Osteoblast (primary cell): Measurements from ENCODE around the gene CCDC91. TPM values are rescaled to one million over a fixed set of nuclear protein-coding genes. Genes with fewer than 3 reads are reported as not detected.
A peak's percentile ranks its signal among the peaks of the same experiment; 100 is the strongest.

Experiments
- DNase-seq: peaks from one replicate; pipeline ENCODE4 v3.0.0; 2011; ENCODE audit warnings: low spot score, mixed read lengths; ENCODE audit not compliant: insufficient read length; ENCODE audit errors: missing footprints
- H2AFZ ChIP-seq: 2 replicates; pipeline ENCODE4 v1.6.0; 2011; ENCODE audit warnings: mild to moderate bottlenecking, low read length
- H3K27ac ChIP-seq: 2 replicates; pipeline ENCODE4 v1.5.1; 2011; ENCODE audit warnings: mild to moderate bottlenecking, low read depth, low read length, moderate library complexity
- H3K27me3 ChIP-seq: 2 replicates; pipeline ENCODE4 v1.6.0; 2012; ENCODE audit warnings: mild to moderate bottlenecking, control low read depth, inconsistent platforms, low read length, moderate library complexity; ENCODE audit not compliant: insufficient read depth
- H3K36me3 ChIP-seq: 2 replicates; pipeline ENCODE4 v1.5.1; 2011; ENCODE audit warnings: mild to moderate bottlenecking, low read length, control low read depth, moderate library complexity; ENCODE audit not compliant: insufficient read depth
- H3K4me1 ChIP-seq: 2 replicates; pipeline ENCODE4 v1.5.1; 2011; ENCODE audit warnings: mild to moderate bottlenecking, low read length, control low read depth, moderate library complexity; ENCODE audit not compliant: insufficient read depth
- H3K4me2 ChIP-seq: 2 replicates; pipeline ENCODE4 v1.6.0; 2011; ENCODE audit warnings: mild to moderate bottlenecking, low read length; ENCODE audit not compliant: insufficient read depth
- H3K4me3 ChIP-seq: fragments of 200-600 bp; sonication (generic); 3 replicates; pipeline ENCODE4 v1.5.1; 2012; ENCODE audit warnings: mild to moderate bottlenecking, low read length, inconsistent platforms; ENCODE audit not compliant: insufficient read depth
- H3K79me2 ChIP-seq: 2 replicates; pipeline ENCODE4 v1.6.0; 2012; ENCODE audit warnings: mild to moderate bottlenecking, low read length, control low read depth, inconsistent platforms; ENCODE audit not compliant: insufficient read depth
- H3K9me3 ChIP-seq: 2 replicates; pipeline ENCODE4 v1.5.1; 2011; ENCODE audit warnings: low read depth, low read length, control low read depth
- H4K20me1 ChIP-seq: 2 replicates; pipeline ENCODE4 v1.6.0; 2012; ENCODE audit warnings: mild to moderate bottlenecking, low read length, control low read depth; ENCODE audit not compliant: insufficient read depth
- total RNA-seq: library from RNA; depleted of rRNA; stranded (reverse); fragments of >200 nt; gene quantifications from 2 replicates; pipeline ENCODE4 v1.2.3, GENCODE V29; 2012
- TF ChIP-seq, protein P1 (sequence below): IDR thresholded peaks from 2 replicates; pipeline ENCODE4 v1.5.1; 2011; ENCODE audit warnings: mild to moderate bottlenecking, low read depth, low read length, moderate library complexity; ENCODE audit errors: extremely low read depth

CCDC91 gene
- total RNA-seq, 1 donor, result 36.2 TPM

DNA sequence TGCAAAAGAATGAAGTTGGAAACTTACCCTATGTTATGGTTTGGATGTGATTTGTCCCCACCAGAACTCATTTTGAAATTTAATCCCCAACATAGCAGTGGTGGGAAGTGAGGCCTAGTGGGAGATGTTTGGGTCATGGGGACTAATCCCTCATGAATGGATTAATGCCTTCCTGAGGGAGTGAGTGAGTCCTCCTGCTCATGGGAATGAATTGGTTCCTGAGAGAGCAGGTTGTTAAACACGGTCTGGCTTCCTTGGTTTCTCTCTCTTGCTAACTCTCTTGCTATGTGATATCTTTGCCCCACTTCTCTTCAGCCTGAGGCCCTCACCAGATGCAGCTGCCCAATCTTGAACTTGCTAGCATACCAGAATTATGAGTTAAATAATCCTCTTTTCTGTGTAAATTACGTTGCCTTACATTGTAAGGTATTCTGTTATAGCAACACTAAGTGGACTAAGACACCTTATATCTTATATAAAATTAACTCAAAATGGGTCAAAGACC is 22.2 kb upstream of the CCDC91 start:
- Histone ChIP-seq H3K4me2 (no peak overlapping the region), H3K4me1 (no peaks in the 10 kb centered on the region), H3K36me3 (no peaks in the 10 kb centered on the region), H2AFZ (no peak overlapping the region), H3K79me2 (no peaks in the 10 kb centered on the region), H3K27ac (no peak overlapping the region), H3K4me3 (no peak overlapping the region), H4K20me1 (no peaks in the 10 kb centered on the region), H3K27me3 (no peaks in the 10 kb centered on the region), H3K9me3 (no peaks in the 10 kb centered on the region)
- TF ChIP-seq, protein P1, sequence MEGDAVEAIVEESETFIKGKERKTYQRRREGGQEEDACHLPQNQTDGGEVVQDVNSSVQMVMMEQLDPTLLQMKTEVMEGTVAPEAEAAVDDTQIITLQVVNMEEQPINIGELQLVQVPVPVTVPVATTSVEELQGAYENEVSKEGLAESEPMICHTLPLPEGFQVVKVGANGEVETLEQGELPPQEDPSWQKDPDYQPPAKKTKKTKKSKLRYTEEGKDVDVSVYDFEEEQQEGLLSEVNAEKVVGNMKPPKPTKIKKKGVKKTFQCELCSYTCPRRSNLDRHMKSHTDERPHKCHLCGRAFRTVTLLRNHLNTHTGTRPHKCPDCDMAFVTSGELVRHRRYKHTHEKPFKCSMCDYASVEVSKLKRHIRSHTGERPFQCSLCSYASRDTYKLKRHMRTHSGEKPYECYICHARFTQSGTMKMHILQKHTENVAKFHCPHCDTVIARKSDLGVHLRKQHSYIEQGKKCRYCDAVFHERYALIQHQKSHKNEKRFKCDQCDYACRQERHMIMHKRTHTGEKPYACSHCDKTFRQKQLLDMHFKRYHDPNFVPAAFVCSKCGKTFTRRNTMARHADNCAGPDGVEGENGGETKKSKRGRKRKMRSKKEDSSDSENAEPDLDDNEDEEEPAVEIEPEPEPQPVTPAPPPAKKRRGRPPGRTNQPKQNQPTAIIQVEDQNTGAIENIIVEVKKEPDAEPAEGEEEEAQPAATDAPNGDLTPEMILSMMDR, result no peak
- DNase-seq, result no peak

DNA sequence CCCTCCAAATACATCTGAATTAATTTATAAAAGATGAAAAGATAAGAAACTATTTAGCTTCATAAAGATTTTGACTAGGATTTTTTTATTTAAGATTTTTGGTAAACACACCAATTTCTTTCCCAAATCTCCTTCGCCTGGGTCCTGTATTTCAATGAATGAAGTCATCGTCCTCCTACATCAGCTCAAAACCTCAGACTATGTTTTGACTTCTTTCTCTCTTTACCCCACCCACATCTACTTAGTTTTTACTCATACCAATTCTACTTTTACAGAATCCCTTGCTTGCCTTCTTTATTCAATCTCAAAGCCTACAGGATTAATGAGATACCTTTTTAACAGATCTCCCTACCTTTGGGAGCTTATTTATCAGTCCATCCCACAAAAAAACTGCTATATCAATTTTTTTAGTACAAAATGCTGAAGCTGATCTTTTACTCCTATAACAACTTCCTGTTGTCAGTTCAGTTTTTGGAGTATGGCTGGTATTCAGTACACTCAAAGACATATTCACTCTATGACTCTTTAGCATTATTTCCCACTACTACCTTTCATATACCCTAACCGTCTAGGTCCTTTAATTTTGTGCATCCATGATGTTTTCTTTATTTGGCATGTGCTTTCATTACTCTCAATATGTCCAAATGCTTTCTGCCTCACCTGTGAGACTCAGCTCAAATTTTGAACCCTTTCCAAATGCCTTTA is 18.7 kb upstream of the CCDC91 start:
- Histone ChIP-seq H3K4me3 (no peak overlapping the region), H2AFZ (no peak overlapping the region), H3K36me3 (no peaks in the 10 kb centered on the region), H3K79me2 (no peaks in the 10 kb centered on the region), H3K4me1 (no peaks in the 10 kb centered on the region), H3K4me2 (no peak overlapping the region), H4K20me1 (no peaks in the 10 kb centered on the region), H3K9me3 (no peaks in the 10 kb centered on the region), H3K27me3 (no peaks in the 10 kb centered on the region), H3K27ac (peak overlapping the region; percentile 4)
- TF ChIP-seq, protein P1, result no peak
- DNase-seq, result peak; percentile 82

DNA sequence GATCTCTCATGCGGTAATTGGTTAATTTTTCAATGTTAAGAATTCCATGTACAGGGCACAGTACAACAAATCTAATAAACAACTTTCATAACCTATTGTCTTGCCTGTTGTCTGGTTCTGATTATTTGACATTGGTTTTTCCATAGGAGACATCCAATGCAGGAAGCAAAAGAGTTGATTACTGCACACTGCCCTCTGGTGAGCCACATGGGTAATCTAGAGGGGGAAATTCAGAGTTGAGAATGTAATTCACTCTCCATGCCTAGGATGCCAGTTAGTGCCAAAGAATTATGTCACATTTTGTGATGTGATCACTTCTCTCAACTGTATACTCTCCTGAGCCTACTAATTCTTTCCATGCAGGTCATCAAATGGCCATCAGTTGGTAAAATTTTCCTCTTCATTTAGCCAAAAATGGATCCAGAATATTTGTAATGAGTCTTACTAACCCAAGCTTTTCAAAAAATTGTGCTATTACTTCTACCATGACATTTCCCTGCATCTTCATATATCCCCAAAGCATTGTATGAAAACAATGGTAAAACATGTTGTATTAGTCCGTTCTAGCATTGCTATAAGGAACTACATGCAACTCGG is 17.7 kb upstream of the CCDC91 start:
- Histone ChIP-seq H3K4me3 (no peak overlapping the region), H2AFZ (no peak overlapping the region), H3K27ac (no peak overlapping the region), H3K4me1 (no peaks in the 10 kb centered on the region), H3K36me3 (no peaks in the 10 kb centered on the region), H3K9me3 (no peaks in the 10 kb centered on the region), H3K27me3 (no peaks in the 10 kb centered on the region), H3K79me2 (no peaks in the 10 kb centered on the region), H4K20me1 (no peaks in the 10 kb centered on the region), H3K4me2 (no peak overlapping the region)
- TF ChIP-seq, protein P1, result peak; percentile 75
- DNase-seq, result no peak

DNA sequence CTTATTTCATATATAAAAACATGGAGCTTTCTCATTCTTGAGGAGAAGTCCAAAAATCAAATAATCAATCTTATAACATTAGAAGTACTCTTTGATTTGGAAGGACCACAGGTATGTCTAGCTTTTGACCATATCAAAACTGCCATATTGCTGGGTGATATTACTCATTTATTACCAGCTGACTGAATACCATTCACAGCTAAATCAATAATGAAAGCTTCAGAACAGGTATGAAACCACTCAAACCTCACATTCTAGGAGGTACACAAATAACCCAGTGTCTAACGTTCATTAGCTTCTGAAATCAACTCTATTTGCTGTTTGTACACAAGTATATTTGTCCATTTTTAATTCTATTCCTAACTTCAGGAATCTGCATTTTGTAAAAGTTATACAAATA is 16.8 kb upstream of the CCDC91 start:
- H2AFZ ChIP-seq, result no peak overlapping the region
- no peaks in the 10 kb centered on the region for H4K20me1 ChIP-seq

More for the DNA sequence above, 16.8 kb upstream of the CCDC91 start:
- no peaks in the 10 kb centered on the region for H3K4me1 ChIP-seq
- no peaks in the 10 kb centered on the region for H3K9me3 ChIP-seq
- H3K27me3 ChIP-seq, result no peaks in the 10 kb centered on the region
- no peak overlapping the region for H3K27ac ChIP-seq
- TF ChIP-seq, protein P1, result no peak
- no peaks in the 10 kb centered on the region for H3K36me3 ChIP-seq
- no peak overlapping the region for H3K4me2 ChIP-seq
- no peak overlapping the region for H3K4me3 ChIP-seq
- no peak for DNase-seq
- no peaks in the 10 kb centered on the region for H3K79me2 ChIP-seq
